Lower lobe of right lung (tissue), 2 donors: ENCODE measurements around the gene TADA1. TPM values are rescaled to one million over a fixed set of nuclear protein-coding genes. Genes with fewer than 3 reads are reported as not detected.

Source experiments
- ATAC-seq, 2 donors: fragments of 200-7000 bp; cut with Tn5 transposase; one replicate each; pipeline ENCODE4 v1.9.1; 2020 to 2022; ENCODE audit warnings: mild to moderate bottlenecking in 2 of 2, moderate library complexity in 2 of 2
- DNase-seq: peaks from one replicate; pipeline ENCODE4 v3.0.0-alpha.2; 2020
- H3K27ac ChIP-seq: fragments of 200-600 bp; one replicate; pipeline ENCODE4 v1.8.0; 2022
- H3K27me3 ChIP-seq: fragments of 200-600 bp; one replicate; pipeline ENCODE4 v1.8.0; 2022; ENCODE audit warnings: low read depth
- H3K36me3 ChIP-seq: fragments of 200-600 bp; one replicate; pipeline ENCODE4 v1.8.0; 2022; ENCODE audit warnings: mild to moderate bottlenecking
- H3K4me1 ChIP-seq: fragments of 200-600 bp; one replicate; pipeline ENCODE4 v1.8.0; 2022
- H3K4me3 ChIP-seq: fragments of 200-600 bp; one replicate; pipeline ENCODE4 v1.8.0; 2022; ENCODE audit warnings: mild to moderate bottlenecking
- H3K9me3 ChIP-seq: fragments of 200-600 bp; one replicate; pipeline ENCODE4 v1.8.0; 2022
- CTCF ChIP-seq: fragments of 200-600 bp; IDR thresholded peaks from one replicate; pipeline ENCODE4 v1.8.0; 2022; ENCODE audit warnings: antibody characterized with exemption, mild to moderate bottlenecking
- intact Hi-C: fragments of 100-400 bp; cut with DNase I; formaldehyde crosslinking; loops from one replicate; pipeline ENCODE4 v1.11.0; 2022
- long read RNA-seq: library from polyadenylated mRNA; unstranded; transcript quantifications from one replicate; pipeline ENCODE4 v2.0.0, GENCODE V29; 2021
- total RNA-seq: library from RNA; stranded (reverse); fragmentation: NEBNext Ultra II Directional; extraction: Animal tissue kit (Norgen Biotek cat#: 25700); gene quantifications from one replicate; pipeline ENCODE4 v1.2.1, GENCODE V29; 2021
- donor health status: DM: no; HTN: yes; CAD: no; lungs with severe emphysema.

The TADA1 gene
- 9.6 TPM for total RNA-seq
- long read RNA-seq, transcript TADA1-201 (8 exons, 2,159 nt) = major isoform, 23 of 28 reads
- long read RNA-seq, partial matches to known transcripts = 0 of 28 reads
- long read RNA-seq, other reads (novel, unspliced or antisense) = 4 of 28 reads

GRCh38 chr1:166875734-166876539 is at the start of gene TADA1:
Gene TADA1, minus strand, starts transcription at chr1:166876264. Its CDS starts 31 bp downstream, at chr1:166876233.
- ATAC-seq (peak; percentile 98), DNase-seq (peak; percentile 99)
- intact Hi-C loops = no loop called here
- Histone ChIP-seq H3K27ac (peak within 1 kb of the TSS; percentile 93), H3K4me1 (peaks cover 29% of the 10 kb centered on the region), H3K36me3 (no peaks in the 10 kb centered on the region), H3K4me3 (peak within 1 kb of the TSS; percentile 79), H3K27me3 (no peaks in the 10 kb centered on the region), H3K9me3 (no peaks in the 10 kb centered on the region)
- peak; percentile 31 for TF ChIP-seq CTCF

GRCh38 chr1:166924823-166925541 is 48.9 kb upstream of the TADA1 start:
- Histone ChIP-seq H3K27ac (no peak overlapping the region), H3K4me1 (peaks cover 10% of the 10 kb centered on the region), H3K36me3 (no peaks in the 10 kb centered on the region), H3K27me3 (peaks cover 26% of the 10 kb centered on the region), H3K9me3 (no peaks in the 10 kb centered on the region), H3K4me3 (no peak overlapping the region)
- DNase-seq (no peak), ATAC-seq (no peak)
- intact Hi-C loops = no loop called here
- no peak for TF ChIP-seq CTCF

- ATAC-seq = peak; percentile 56 to 57
- H3K4me3 ChIP-seq = peak overlapping the region; percentile 39
- H3K27me3 ChIP-seq = peaks cover 43% of the 10 kb centered on the region
- peaks cover 10% of the 10 kb centered on the region for H3K4me1 ChIP-seq
- no peaks in the 10 kb centered on the region for H3K9me3 ChIP-seq
- intact Hi-C loops = no loop called here
- no peak overlapping the region for H3K27ac ChIP-seq
- no peak for TF ChIP-seq CTCF
- no peaks in the 10 kb centered on the region for H3K36me3 ChIP-seq
- no peak for DNase-seq
Measured at GRCh38 chr1:166920561-166921475, 44.8 kb upstream of the TADA1 start.

GRCh38 chr1:166918956-166919316 is 42.9 kb upstream of the TADA1 start:
- Histone ChIP-seq H3K27ac (no peak overlapping the region), H3K4me3 (no peak overlapping the region), H3K36me3 (no peaks in the 10 kb centered on the region), H3K4me1 (peaks cover 10% of the 10 kb centered on the region), H3K27me3 (peaks cover 43% of the 10 kb centered on the region), H3K9me3 (no peaks in the 10 kb centered on the region)
- ATAC-seq = no peak
- no peak for TF ChIP-seq CTCF
- intact Hi-C loops = no loop called here
- no peak for DNase-seq
